ENCODE results near the gene BCAS1. TPM values are rescaled to one million over a fixed set of nuclear protein-coding genes. Genes with fewer than 3 reads are reported as not detected.

BCAS1 gene
- total and polyA plus RNA-seq, 10 of the 15 experiments (the other 5 are each of a cell fraction or from before 2014, with no cell fraction given): 0.21 to 1.4 (median 0.55) TPM

DNA sequence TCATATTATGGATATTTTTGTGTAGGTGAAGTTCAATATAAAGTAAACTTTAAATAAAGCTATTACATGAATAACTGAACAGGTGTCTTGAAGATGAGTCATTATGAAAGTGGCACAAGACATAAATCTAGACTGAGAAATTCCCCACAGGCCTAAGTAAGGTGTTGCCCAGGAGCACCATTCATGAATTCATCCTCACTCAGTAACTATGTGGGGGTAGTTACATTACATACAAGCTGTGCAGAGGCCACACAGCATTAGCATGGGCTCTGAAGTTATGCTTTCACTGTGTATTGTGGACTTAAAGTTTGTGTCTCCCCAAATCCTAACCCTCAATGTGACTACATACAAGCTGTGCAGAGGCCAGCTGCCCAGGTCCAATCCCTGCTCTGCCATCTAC lies 65.9 kb downstream of the BCAS1 start (continued):
- TF ChIP-seq HDAC6 (IDR thresholded peaks at IDR 0.05; ENCODE audit: unreplicated experiment) (no peak), CHD2 (IDR thresholded peaks at IDR 0.05; ENCODE audit: borderline replicate concordance, low read depth, low read length) (no peak), CBX3 (IDR thresholded peaks at IDR 0.05; ENCODE audit: borderline replicate concordance, low read depth) (no peak), ZNF622 (IDR thresholded peaks at IDR 0.05) (no peak), RAD51 (IDR thresholded peaks at IDR 0.05) (no peak), NR2F1 (conservative IDR thresholded peaks at IDR 0.05) (peak; percentile 49; the same call in 1 of the 2 replicates)

DNA sequence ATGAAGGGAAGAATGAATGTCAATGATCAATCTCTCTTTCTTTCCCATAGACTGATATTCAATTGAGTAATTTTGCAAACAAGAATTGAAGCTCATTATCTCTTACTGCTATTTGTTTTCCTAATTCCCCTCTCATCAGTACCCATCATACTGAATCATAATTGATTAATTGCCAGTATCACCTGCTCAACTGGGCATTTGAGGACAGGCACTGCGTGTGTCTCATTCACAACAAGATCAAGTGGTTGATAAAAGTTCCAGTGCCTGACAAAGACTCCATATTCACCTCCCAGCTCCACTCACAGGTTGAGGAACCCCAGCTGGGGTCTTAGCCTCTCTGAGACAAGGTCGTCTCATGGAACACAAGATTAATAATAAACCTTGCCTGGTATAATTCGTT lies 67.7 kb downstream of the BCAS1 start:
- Histone ChIP-seq H3K79me2 (ENCODE audit: control insufficient read depth, insufficient read depth, low read length) (no peaks in the 10 kb centered on the region), H3K9ac (ENCODE audit: control insufficient read depth, insufficient read depth, low read length) (no peak overlapping the region), H3K4me3 (no peak overlapping the region), H3K27ac (ENCODE audit: control insufficient read depth, insufficient read depth) (no peak overlapping the region), H3K4me1 (ENCODE audit: control insufficient read depth, insufficient read depth, low read length) (peaks cover 16% of the 10 kb centered on the region; the same call in 1 of the 2 replicates), H4K20me1 (ENCODE audit: control insufficient read depth, insufficient read depth) (no peaks in the 10 kb centered on the region), H3K9me3 (replicated peaks; ENCODE audit: control insufficient read depth, insufficient read depth, low read length) (peaks cover 4% of the 10 kb centered on the region; the same call in 2 of the 3 replicates), H2AFZ (ENCODE audit: control insufficient read depth, low read depth, low read length) (no peak overlapping the region), H3K27me3 (replicated peaks in 1 of 2; ENCODE audit: control insufficient read depth in 2 of 2, insufficient read depth in 2 of 2, low read length in 1 of 2) (no peaks in the 10 kb centered on the region), H3K36me3 (ENCODE audit: control insufficient read depth in 2 of 2, insufficient read depth in 2 of 2, low read length in 1 of 2) (no peaks in the 10 kb centered on the region), H3K4me2 (ENCODE audit: control insufficient read depth, insufficient read depth) (no peak overlapping the region)
- no TSS peak for BruUV-seq (replicated peaks)
- FAIRE-seq: no peak
- ChIA-PET RAD21 (ENCODE audit: unreplicated experiment) (no interaction called here), POLR2A (no interaction called here), SMC1A (ENCODE audit: uncharacterized antibody, unreplicated experiment) (interaction anchor here (0.6 to 1.9 kb wide), 3 partner anchors 9 to 393 kb away, joined by 3 to 6 read pairs (median 3); no protein-coding TSS in a partner anchor), CTCF (interaction anchor here (1.0 to 1.3 kb wide), 2 partner anchors 16 to 31 kb away, joined by 3 read pairs; no protein-coding TSS in a partner anchor)
- intact Hi-C loops (cut with micrococcal nuclease; ENCODE audit: unreplicated experiment): no loop called here
- no peak for ATAC-seq
- in situ Hi-C loops (cut with MboI): no loop called here
- TF ChIP-seq NFXL1 (IDR thresholded peaks at IDR 0.05; ENCODE audit: borderline replicate concordance) (peak; percentile 34; the same call in 1 of the 2 replicates), SREBF1 (IDR thresholded peaks at IDR 0.05; ENCODE audit: low read length) (no peak), ETV6 (conservative IDR thresholded peaks at IDR 0.05 in 1 of 2, IDR thresholded peaks at IDR 0.05 in 1 of 2; ENCODE audit: borderline replicate concordance in 1 of 2, low read depth in 1 of 2) (peak in 1 of 2 experiments; percentile 66; a peak in 1 of 4 replicates)
- TF ChIP-seq, protein P1, sequence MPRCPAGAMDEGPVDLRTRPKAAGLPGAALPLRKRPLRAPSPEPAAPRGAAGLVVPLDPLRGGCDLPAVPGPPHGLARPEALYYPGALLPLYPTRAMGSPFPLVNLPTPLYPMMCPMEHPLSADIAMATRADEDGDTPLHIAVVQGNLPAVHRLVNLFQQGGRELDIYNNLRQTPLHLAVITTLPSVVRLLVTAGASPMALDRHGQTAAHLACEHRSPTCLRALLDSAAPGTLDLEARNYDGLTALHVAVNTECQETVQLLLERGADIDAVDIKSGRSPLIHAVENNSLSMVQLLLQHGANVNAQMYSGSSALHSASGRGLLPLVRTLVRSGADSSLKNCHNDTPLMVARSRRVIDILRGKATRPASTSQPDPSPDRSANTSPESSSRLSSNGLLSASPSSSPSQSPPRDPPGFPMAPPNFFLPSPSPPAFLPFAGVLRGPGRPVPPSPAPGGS (IDR thresholded peaks at IDR 0.05; ENCODE audit: borderline replicate concordance, insufficient read depth, low read depth, low read length, poor library complexity, severe bottlenecking): no peak
- WGBS (ENCODE audit: insufficient coverage, insufficient replicate concordance, low lambda C conversion rate, missing lambda C conversion rate): 92% methylated on average over 3 of the region's 3 CpGs
- no peak for DNase-seq (ENCODE audit: low read depth, low spot score)
